ENCODE results near the gene APLP2.

APLP2 gene

DNA sequence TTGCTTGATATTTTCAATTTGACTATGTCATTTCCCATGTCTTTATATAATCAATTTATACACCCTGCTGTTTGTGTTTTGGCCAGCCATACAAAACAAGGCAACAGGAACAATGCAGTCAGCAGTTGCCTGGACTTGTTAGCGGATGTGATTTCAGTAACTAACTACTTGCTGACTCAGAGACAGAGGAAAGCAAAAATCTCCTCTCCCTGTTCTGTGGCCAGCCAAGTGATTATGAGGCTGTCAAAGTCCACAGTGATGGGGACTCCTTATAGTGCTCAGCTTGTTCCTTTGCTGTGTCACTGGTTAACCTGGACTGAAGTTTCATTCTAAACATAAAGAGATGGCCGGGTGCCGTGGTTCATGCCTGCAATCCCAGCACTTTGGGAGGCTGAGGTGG, 32.6 kb upstream of the APLP2 start:
- no peak overlapping the region for H3K4me3 ChIP-seq (ENCODE audit: low read length)
- no peak overlapping the region for H3K27ac ChIP-seq (ENCODE audit: low read depth, low read length)
- no peak overlapping the region for H3K9ac ChIP-seq (ENCODE audit: low read depth, low read length)
- peaks cover 6% of the 10 kb centered on the region; the same call in 1 of the 2 replicates for H3K4me1 ChIP-seq (ENCODE audit: insufficient read depth, low read length)
- H3K36me3 ChIP-seq (ENCODE audit: insufficient read depth, low read length): no peaks in the 10 kb centered on the region
- no peaks in the 10 kb centered on the region for H3K9me3 ChIP-seq (ENCODE audit: insufficient read depth, low read depth, low read length)
- no peaks in the 10 kb centered on the region for H3K27me3 ChIP-seq (ENCODE audit: insufficient read depth, low read length)
- WGBS: 94% methylated on average over 3 of the region's 3 CpGs

DNA sequence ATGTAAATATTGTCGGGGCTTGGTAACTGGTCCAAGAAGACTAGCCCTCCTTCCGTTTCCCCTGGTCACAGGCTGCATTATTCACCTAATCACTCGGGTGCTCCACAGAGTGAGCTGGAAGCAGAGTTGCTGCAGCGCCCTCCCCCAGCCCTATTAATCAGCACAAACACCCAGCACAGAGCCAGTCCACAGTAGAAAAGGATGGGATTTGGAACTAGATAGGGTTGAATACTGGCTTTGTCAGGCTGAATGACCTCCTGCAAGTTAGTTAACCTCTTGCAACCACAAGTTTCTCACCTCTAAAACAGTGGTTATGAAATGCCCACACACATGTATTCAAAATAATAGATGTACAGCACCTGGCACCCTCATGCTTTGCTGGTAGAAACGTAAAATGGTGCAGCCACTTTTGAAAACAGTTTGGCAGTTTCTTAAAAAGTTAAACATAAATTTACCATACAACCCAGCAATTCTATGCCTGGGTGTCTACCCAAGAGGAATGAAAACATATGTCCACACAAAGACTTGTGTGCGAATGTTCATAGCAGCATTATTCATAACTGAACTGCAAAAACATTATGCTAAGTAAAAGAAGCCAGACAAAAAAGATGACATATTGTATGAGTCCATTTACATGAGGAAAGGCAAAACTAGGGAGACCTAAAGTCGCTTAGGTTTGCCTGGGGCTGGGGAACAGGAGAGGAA, 31.7 kb upstream of the APLP2 start:
- no peaks in the 10 kb centered on the region for H3K27me3 ChIP-seq (ENCODE audit: insufficient read depth, low read length)
- H3K4me1 ChIP-seq (ENCODE audit: insufficient read depth, low read length): peaks cover 6% of the 10 kb centered on the region; the same call in 1 of the 2 replicates
- H3K36me3 ChIP-seq (ENCODE audit: insufficient read depth, low read length): no peaks in the 10 kb centered on the region
- H3K4me3 ChIP-seq (ENCODE audit: low read length): no peak overlapping the region
- H3K27ac ChIP-seq (ENCODE audit: low read depth, low read length): no peak overlapping the region
- no peak overlapping the region for H3K9ac ChIP-seq (ENCODE audit: low read depth, low read length)
- no peaks in the 10 kb centered on the region for H3K9me3 ChIP-seq (ENCODE audit: insufficient read depth, low read depth, low read length)
- WGBS: 78% methylated on average over 6 of the region's 7 CpGs

DNA sequence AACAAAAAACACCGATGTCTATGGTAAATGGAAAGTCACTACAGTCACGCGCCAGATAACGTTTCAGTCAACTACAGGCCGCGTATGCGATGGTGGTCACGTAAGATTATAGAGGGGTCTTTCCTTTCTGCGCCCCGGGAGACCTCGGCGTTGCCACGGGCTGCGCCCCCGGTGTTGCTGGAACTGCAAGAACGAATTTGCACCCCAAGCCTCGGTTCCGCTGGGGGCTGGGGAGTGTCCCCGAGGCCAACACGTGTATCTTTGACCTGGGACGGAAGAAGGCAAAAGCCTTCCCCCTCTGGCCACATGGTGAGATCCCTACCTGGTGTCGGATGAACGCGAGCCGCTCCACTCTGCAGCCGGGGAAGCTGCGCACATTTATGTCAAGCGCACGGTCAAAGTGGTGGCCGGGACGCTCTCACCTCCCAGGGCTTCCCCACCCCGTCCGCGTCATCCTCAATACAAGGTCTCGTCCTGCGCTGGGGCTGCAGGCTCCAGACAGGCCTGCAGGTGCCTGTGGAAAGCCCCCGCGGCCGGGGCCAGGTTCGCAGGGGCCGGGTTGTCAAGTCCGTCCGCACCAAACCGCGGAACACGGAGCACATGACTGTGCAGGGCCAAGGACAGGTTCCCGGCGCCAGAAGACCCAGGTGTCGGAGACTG, 29.3 kb upstream of the APLP2 start:
- Histone ChIP-seq H3K4me3 (ENCODE audit: low read length) (no peak overlapping the region), H3K4me1 (ENCODE audit: insufficient read depth, low read length) (peaks cover 6% of the 10 kb centered on the region; the same call in 1 of the 2 replicates), H3K9ac (ENCODE audit: low read depth, low read length) (no peak overlapping the region), H3K36me3 (ENCODE audit: insufficient read depth, low read length) (no peaks in the 10 kb centered on the region), H3K27ac (ENCODE audit: low read depth, low read length) (no peak overlapping the region), H3K9me3 (ENCODE audit: insufficient read depth, low read depth, low read length) (0 out of 2 replicates have a peak, but pooled peaks cover 2% of the 10 kb centered on the region), H3K27me3 (ENCODE audit: insufficient read depth, low read length) (no peaks in the 10 kb centered on the region)
- 96% methylated on average over 49 of the region's 49 CpGs for WGBS

DNA sequence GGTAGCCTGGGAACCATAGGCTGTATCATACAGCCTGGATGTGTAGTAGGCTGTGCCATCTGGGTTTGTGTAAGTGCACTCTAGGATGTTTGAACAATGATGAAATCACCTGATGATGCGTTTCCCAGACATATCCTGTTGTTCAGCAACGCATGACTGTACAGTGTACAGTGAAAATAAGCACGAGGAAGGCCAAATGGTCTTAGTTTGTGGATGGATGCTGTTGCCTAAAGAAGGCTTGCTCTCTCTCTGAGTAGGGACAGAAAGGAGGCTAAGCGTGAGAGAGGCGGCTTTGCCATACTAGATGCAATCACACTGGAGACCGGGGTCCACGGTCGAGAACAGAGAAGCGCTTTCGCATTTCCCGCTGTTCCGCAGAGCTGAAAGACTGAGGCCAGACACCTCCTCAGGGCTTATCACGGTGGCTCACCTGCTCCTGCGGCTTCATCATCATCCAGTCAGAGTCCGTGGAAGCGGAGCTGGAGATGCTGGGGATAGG, 27.6 kb upstream of the APLP2 start:
- H3K36me3 ChIP-seq (ENCODE audit: insufficient read depth, low read length): no peaks in the 10 kb centered on the region
- H3K4me3 ChIP-seq (ENCODE audit: low read length): no peak overlapping the region
- H3K27me3 ChIP-seq (ENCODE audit: insufficient read depth, low read length): no peaks in the 10 kb centered on the region
- no peak overlapping the region for H3K9ac ChIP-seq (ENCODE audit: low read depth, low read length)
- 93% methylated on average over 16 of the region's 16 CpGs for WGBS
- peaks cover 6% of the 10 kb centered on the region; the same call in 1 of the 2 replicates for H3K4me1 ChIP-seq (ENCODE audit: insufficient read depth, low read length)
- H3K9me3 ChIP-seq (ENCODE audit: insufficient read depth, low read depth, low read length): 0 out of 2 replicates have a peak, but pooled peaks cover 2% of the 10 kb centered on the region
- H3K27ac ChIP-seq (ENCODE audit: low read depth, low read length): no peak overlapping the region

DNA sequence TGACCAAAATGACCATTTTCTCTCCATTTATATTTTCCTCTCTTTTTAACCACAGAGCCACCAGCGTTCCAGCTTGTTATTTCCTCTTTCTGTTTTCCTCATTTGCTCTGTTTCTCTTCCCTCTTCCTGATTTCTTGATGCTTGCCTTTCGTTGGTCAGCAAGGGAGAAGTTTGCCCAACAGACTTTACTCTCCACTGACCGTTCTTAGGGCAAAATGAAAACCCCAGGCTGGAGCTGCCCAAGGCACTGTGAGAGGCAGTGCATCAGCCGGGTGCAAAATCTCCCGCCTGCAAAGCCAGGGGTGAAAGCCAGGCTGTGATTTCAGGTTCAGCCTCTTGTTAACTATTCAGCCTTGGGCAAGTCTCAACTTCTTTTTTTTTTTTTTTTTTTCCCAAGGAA, 26.1 kb upstream of the APLP2 start:
- Histone ChIP-seq H3K4me1 (ENCODE audit: insufficient read depth, low read length) (no peaks in the 10 kb centered on the region), H3K9ac (ENCODE audit: low read depth, low read length) (no peak overlapping the region), H3K4me3 (ENCODE audit: low read length) (no peak overlapping the region), H3K27ac (ENCODE audit: low read depth, low read length) (no peak overlapping the region), H3K36me3 (ENCODE audit: insufficient read depth, low read length) (no peaks in the 10 kb centered on the region), H3K9me3 (ENCODE audit: insufficient read depth, low read depth, low read length) (0 out of 2 replicates have a peak, but pooled peaks cover 2% of the 10 kb centered on the region), H3K27me3 (ENCODE audit: insufficient read depth, low read length) (no peaks in the 10 kb centered on the region)
- 93% methylated on average over 5 of the region's 5 CpGs for WGBS

DNA sequence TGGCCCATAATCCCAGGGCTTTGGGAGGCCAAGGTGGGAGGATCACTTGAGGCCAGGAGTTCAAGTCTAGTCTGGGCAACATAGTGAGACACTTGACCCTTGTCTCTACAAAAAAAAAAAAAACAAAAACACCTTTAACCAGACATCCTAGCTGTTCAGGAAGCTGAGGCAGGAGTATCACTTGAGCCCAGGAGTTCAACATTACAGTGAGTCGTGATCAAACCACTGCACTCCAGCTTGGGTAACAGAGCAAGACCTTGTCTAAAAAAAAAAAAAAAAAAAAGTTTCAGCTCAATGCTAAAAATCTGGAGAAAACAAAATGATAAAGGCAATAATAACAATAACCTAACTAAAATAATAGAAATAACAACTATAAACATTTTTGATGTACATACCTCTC, 22.6 kb upstream of the APLP2 start:
- H3K9me3 ChIP-seq (ENCODE audit: insufficient read depth, low read depth, low read length): 0 out of 2 replicates have a peak, but pooled peaks cover 2% of the 10 kb centered on the region
- 96% methylated on average over 1 of the region's 1 CpG for WGBS
- no peak overlapping the region for H3K4me3 ChIP-seq (ENCODE audit: low read length)
- no peak overlapping the region for H3K27ac ChIP-seq (ENCODE audit: low read depth, low read length)
- peaks cover 5% of the 10 kb centered on the region; the same call in 1 of the 2 replicates for H3K4me1 ChIP-seq (ENCODE audit: insufficient read depth, low read length)
- H3K27me3 ChIP-seq (ENCODE audit: insufficient read depth, low read length): no peaks in the 10 kb centered on the region
- H3K36me3 ChIP-seq (ENCODE audit: insufficient read depth, low read length): no peaks in the 10 kb centered on the region
- H3K9ac ChIP-seq (ENCODE audit: low read depth, low read length): no peak overlapping the region

DNA sequence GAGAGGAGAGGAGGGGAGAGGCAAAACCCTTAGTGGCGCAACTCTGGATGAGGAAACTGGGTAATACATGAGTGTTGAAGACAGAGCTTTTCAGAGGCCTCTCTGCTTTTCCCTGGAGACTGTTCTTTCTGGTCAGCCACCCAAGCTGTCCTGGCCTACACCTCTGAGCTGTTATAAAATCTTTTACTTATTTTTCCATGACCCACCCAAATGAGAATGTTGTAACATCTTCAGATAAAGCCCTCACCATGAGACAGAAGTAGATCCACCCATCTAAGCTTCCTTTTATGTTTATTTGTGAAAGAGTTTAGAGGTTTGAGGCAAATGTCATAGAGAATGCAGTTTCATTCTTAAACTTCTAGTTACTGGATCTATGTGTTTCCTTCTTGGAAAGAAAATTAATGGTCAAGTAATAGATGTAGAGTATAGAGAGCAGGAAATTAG, 20.3 kb upstream of the APLP2 start:
- no peak overlapping the region for H3K9ac ChIP-seq (ENCODE audit: low read depth, low read length)
- no peak overlapping the region for H3K27ac ChIP-seq (ENCODE audit: low read depth, low read length)
- H3K9me3 ChIP-seq (ENCODE audit: insufficient read depth, low read depth, low read length): 0 out of 2 replicates have a peak, but pooled peaks cover 2% of the 10 kb centered on the region
- no peaks in the 10 kb centered on the region for H3K36me3 ChIP-seq (ENCODE audit: insufficient read depth, low read length)
- H3K4me3 ChIP-seq (ENCODE audit: low read length): no peak overlapping the region
- H3K27me3 ChIP-seq (ENCODE audit: insufficient read depth, low read length): no peaks in the 10 kb centered on the region
- WGBS: 88% methylated on average over 1 of the region's 1 CpG
- peaks cover 5% of the 10 kb centered on the region; the same call in 1 of the 2 replicates for H3K4me1 ChIP-seq (ENCODE audit: insufficient read depth, low read length)

DNA sequence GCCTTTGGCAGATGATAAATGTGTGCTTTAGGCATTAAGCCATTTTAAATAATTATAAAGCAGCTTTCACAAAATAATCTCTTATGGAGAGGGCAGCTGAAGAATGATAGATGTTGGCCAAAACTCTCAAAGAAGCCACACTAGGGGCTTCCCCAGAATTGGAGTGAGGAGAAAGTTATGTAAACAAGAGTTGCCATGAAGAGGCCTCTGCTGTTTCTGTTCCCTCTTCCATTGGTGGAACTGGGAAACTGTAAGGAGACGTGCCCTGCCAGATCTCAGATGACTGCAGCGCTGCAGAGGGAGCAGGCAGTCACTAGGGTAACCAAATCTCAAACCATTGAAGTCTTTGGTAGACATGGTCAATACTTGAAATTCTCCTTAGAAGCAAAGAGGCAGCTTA, 19.4 kb upstream of the APLP2 start:
- Histone ChIP-seq H3K27ac (ENCODE audit: low read depth, low read length) (no peak overlapping the region), H3K4me1 (ENCODE audit: insufficient read depth, low read length) (peaks cover 5% of the 10 kb centered on the region; the same call in 1 of the 2 replicates), H3K36me3 (ENCODE audit: insufficient read depth, low read length) (no peaks in the 10 kb centered on the region), H3K4me3 (ENCODE audit: low read length) (no peak overlapping the region), H3K9ac (ENCODE audit: low read depth, low read length) (no peak overlapping the region), H3K9me3 (ENCODE audit: insufficient read depth, low read depth, low read length) (no peaks in the 10 kb centered on the region), H3K27me3 (ENCODE audit: insufficient read depth, low read length) (0 out of 2 replicates have a peak, but pooled peaks cover 2% of the 10 kb centered on the region)
- 62% methylated on average over 2 of the region's 2 CpGs for WGBS

DNA sequence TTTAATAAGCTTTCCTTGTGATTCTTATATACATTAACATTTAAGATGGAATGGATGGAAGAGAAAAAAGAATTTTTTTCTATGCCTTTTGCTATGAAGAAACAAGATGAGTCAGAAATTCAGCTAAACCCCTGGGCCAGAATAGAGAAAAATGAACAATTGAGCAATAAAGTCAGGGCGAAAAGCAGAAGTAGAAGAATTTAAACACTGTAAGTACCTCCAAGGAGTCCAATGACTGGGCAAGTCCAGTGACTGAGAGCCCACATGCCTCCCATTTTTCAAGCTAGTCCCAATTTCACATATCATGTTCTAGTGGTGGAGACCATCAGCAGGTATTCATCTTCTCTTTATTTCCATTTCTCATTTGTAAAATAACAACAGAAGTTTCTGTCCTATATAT, 18.6 kb upstream of the APLP2 start:
- WGBS: 100% methylated on average over 1 of the region's 1 CpG
- H3K4me3 ChIP-seq (ENCODE audit: low read length): no peak overlapping the region
- H3K9me3 ChIP-seq (ENCODE audit: insufficient read depth, low read depth, low read length): no peaks in the 10 kb centered on the region
- peaks cover 5% of the 10 kb centered on the region; the same call in 1 of the 2 replicates for H3K4me1 ChIP-seq (ENCODE audit: insufficient read depth, low read length)
- no peaks in the 10 kb centered on the region for H3K36me3 ChIP-seq (ENCODE audit: insufficient read depth, low read length)
- H3K27me3 ChIP-seq (ENCODE audit: insufficient read depth, low read length): 0 out of 2 replicates have a peak, but pooled peaks cover 2% of the 10 kb centered on the region
- no peak overlapping the region for H3K9ac ChIP-seq (ENCODE audit: low read depth, low read length)
- H3K27ac ChIP-seq (ENCODE audit: low read depth, low read length): no peak overlapping the region

DNA sequence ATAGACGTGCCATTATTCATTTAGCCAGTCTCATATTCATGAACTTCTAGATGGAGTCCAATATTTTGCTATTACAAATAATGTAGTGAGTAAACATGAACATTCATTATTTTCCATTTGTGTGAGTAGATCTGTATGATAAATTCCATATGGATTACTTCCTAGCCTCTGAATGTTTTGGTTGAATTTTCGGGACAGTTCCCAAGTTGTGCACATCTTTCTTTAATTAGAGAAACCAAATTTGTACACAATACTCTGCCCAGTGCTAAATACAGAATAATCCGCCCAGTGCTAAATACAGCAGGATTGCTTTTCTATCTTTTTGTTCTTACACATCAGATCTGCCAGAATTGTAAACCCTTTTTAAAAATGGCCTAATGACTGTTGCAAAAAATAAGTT, 17.1 kb upstream of the APLP2 start:
- Histone ChIP-seq H3K4me1 (ENCODE audit: insufficient read depth, low read length) (peaks cover 5% of the 10 kb centered on the region; the same call in 1 of the 2 replicates), H3K27ac (ENCODE audit: low read depth, low read length) (no peak overlapping the region), H3K9me3 (ENCODE audit: insufficient read depth, low read depth, low read length) (no peaks in the 10 kb centered on the region), H3K9ac (ENCODE audit: low read depth, low read length) (no peak overlapping the region), H3K36me3 (ENCODE audit: insufficient read depth, low read length) (no peaks in the 10 kb centered on the region), H3K4me3 (ENCODE audit: low read length) (no peak overlapping the region), H3K27me3 (ENCODE audit: insufficient read depth, low read length) (0 out of 2 replicates have a peak, but pooled peaks cover 2% of the 10 kb centered on the region)
- 88% methylated on average over 3 of the region's 3 CpGs for WGBS

DNA sequence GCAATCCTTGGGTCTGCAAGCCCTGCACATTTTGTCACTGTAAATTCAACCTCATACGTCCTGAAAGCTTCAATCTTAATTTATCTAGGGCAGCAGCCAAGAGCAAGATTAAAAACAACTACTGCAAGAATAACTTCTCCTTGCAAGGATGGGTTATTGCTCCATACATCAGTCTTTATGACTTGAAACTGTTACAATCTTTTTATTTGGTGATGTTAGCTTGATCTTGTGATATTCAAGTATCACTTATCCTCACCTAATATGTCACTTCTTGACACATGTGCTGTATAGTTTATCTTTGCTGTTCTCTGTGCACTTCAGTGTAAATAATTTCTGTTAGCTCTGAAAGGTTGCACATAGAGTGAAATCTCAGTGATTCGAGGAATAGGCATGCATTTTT, 14.7 kb upstream of the APLP2 start:
- no peak overlapping the region for H3K27ac ChIP-seq (ENCODE audit: low read depth, low read length)
- no peak overlapping the region for H3K9ac ChIP-seq (ENCODE audit: low read depth, low read length)
- 77% methylated on average over 2 of the region's 2 CpGs for WGBS
- peaks cover 5% of the 10 kb centered on the region; the same call in 1 of the 2 replicates for H3K4me1 ChIP-seq (ENCODE audit: insufficient read depth, low read length)
- no peaks in the 10 kb centered on the region for H3K9me3 ChIP-seq (ENCODE audit: insufficient read depth, low read depth, low read length)
- no peaks in the 10 kb centered on the region for H3K36me3 ChIP-seq (ENCODE audit: insufficient read depth, low read length)
- no peak overlapping the region for H3K4me3 ChIP-seq (ENCODE audit: low read length)
- 0 out of 2 replicates have a peak, but pooled peaks cover 2% of the 10 kb centered on the region for H3K27me3 ChIP-seq (ENCODE audit: insufficient read depth, low read length)

All from HUES64 (cell line).